ENCODE results near the gene MATN4.

DNA sequence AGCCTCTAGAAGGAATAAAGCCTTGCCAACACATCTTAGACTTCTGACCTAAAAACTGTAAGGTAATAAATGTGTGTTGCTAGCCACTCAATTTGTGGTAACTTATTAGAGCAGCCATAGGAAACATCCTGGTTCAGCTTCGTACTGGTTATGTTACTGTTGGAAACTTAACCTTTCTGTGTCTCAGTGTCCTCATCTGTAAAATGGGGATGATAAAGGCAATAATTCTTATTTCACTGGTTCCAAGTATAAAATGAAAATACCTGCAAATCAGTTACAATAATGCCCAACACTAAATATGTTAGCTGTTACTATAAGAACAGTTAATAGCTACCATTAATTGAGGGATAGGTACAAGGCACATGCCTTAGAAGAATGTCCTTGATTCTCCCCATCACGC is 15.8 kb downstream of the MATN4 start:
- TF ChIP-seq POLR2A (IDR thresholded peaks at IDR 0.05) = no peak
- TF ChIP-seq, protein P1, sequence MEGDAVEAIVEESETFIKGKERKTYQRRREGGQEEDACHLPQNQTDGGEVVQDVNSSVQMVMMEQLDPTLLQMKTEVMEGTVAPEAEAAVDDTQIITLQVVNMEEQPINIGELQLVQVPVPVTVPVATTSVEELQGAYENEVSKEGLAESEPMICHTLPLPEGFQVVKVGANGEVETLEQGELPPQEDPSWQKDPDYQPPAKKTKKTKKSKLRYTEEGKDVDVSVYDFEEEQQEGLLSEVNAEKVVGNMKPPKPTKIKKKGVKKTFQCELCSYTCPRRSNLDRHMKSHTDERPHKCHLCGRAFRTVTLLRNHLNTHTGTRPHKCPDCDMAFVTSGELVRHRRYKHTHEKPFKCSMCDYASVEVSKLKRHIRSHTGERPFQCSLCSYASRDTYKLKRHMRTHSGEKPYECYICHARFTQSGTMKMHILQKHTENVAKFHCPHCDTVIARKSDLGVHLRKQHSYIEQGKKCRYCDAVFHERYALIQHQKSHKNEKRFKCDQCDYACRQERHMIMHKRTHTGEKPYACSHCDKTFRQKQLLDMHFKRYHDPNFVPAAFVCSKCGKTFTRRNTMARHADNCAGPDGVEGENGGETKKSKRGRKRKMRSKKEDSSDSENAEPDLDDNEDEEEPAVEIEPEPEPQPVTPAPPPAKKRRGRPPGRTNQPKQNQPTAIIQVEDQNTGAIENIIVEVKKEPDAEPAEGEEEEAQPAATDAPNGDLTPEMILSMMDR (IDR thresholded peaks at IDR 0.05) = no peak
- no peak for TF ChIP-seq EP300 (IDR thresholded peaks at IDR 0.05; ENCODE audit: low read depth)
- no peak for TF ChIP-seq POLR2AphosphoS5 (IDR thresholded peaks at IDR 0.05)

Data from transverse colon (tissue), 4 donors.